Keratinocyte (primary cell): ENCODE measurements around the gene TTC38. TPM values are rescaled to one million over a fixed set of nuclear protein-coding genes. Genes with fewer than 3 reads are reported as not detected.
A peak's percentile ranks its signal among the peaks of the same experiment; 100 is the strongest.

Source experiments
- DNase-seq: peaks from one replicate; pipeline ENCODE4 v3.0.0-alpha.2; 2011; ENCODE audit warnings: low read depth, missing footprints, low spot score
- FAIRE-seq: peaks from 2 replicates; lab custom pipeline; 2011; peaks lifted over from hg19 to GRCh38; lab: Jason Lieb, UNC
- H2AFZ ChIP-seq: 2 replicates; pipeline ENCODE4 v1.6.0; 2012; ENCODE audit warnings: low read length, control low read depth, inconsistent platforms; ENCODE audit not compliant: control insufficient read depth
- H3K27ac ChIP-seq: 2 replicates; pipeline ENCODE4 v1.5.1; 2011; ENCODE audit warnings: low read length; ENCODE audit not compliant: control insufficient read depth, insufficient read depth
- H3K27me3 ChIP-seq: 3 replicates; pipeline ENCODE4 v1.6.0; 2011; ENCODE audit warnings: low read length; ENCODE audit not compliant: control insufficient read depth, insufficient read depth; ENCODE audit errors: extremely low read depth
- H3K36me3 ChIP-seq, 2 experiments: 2 replicates in 1 of 2; 3 replicates in 1 of 2; pipeline ENCODE4 v1.5.1; 2011; ENCODE audit warnings: low read length in 2 of 2, mild to moderate bottlenecking in 1 of 2; ENCODE audit not compliant: control insufficient read depth in 2 of 2, insufficient read depth in 2 of 2; ENCODE audit errors: extremely low read depth in 1 of 2
- H3K4me1 ChIP-seq: 3 replicates; pipeline ENCODE4 v1.5.1; 2011; ENCODE audit warnings: low read length; ENCODE audit not compliant: control insufficient read depth, insufficient read depth; ENCODE audit errors: extremely low read depth
- H3K4me2 ChIP-seq: 3 replicates; pipeline ENCODE4 v1.6.0; 2011; ENCODE audit warnings: low read depth, low read length; ENCODE audit not compliant: control insufficient read depth, insufficient read depth; ENCODE audit errors: extremely low read depth
- H3K4me3 ChIP-seq, 3 experiments: fragments of 200-600 bp in 1 of 3; sonication (generic) in 1 of 3; 2 replicates in 2 of 3; 3 replicates in 1 of 3; pipeline ENCODE4 v1.5.1; 2011 to 2016; ENCODE audit warnings: low read length in 3 of 3, mild to moderate bottlenecking in 3 of 3, control low read depth in 2 of 3, inconsistent platforms in 1 of 3, low read depth in 1 of 3, mixed read lengths in 1 of 3, mixed run types in 1 of 3, moderate library complexity in 1 of 3; ENCODE audit not compliant: control insufficient read depth in 2 of 3, insufficient read depth in 2 of 3; ENCODE audit errors: extremely low read depth in 1 of 3
- H3K79me2 ChIP-seq: 2 replicates; pipeline ENCODE4 v1.6.0; 2012; ENCODE audit warnings: low read length; ENCODE audit not compliant: control insufficient read depth, insufficient read depth
- H3K9ac ChIP-seq: 3 replicates; pipeline ENCODE4 v1.6.0; 2011; ENCODE audit warnings: low read length; ENCODE audit not compliant: control insufficient read depth, insufficient read depth; ENCODE audit errors: extremely low read depth
- H3K9me1 ChIP-seq: 3 replicates; pipeline ENCODE4 v1.6.0; 2011; ENCODE audit warnings: low read length; ENCODE audit not compliant: control insufficient read depth, insufficient read depth; ENCODE audit errors: extremely low read depth
- H3K9me3 ChIP-seq: 2 replicates; pipeline ENCODE4 v1.5.1; 2012; ENCODE audit warnings: low read depth, low read length; ENCODE audit not compliant: control insufficient read depth
- H4K20me1 ChIP-seq: 3 replicates; pipeline ENCODE4 v1.6.0; 2011; ENCODE audit warnings: low read length; ENCODE audit not compliant: control insufficient read depth, insufficient read depth; ENCODE audit errors: extremely low read depth
- EZH2 ChIP-seq: IDR thresholded peaks from one replicate; pipeline ENCODE4 v1.6.1; 2012; ENCODE audit warnings: inconsistent platforms, mild to moderate bottlenecking, low read length, moderate library complexity
- dilution Hi-C: fragments of 300-500 bp; cut with MboI; formaldehyde crosslinking; loops from one replicate; pipeline ENCODE4 v1.7.0; 2020; ENCODE audit warnings: low sequenced_read_pairs; ENCODE audit not compliant: extremely low pct_ligation_motif_present
- polyA plus RNA-seq, 5 experiments: library from polyadenylated mRNA; depleted of rRNA in 3 of 5; stranded (reverse) in 3 of 5; stranded (forward) in 1 of 5; unstranded in 1 of 5; fragments of >200 nt; gene quantifications; 1 replicate in 1 of 5; 2 replicates in 3 of 5; 3 replicates in 1 of 5; pipeline versions ENCODE4 v1.2.1 to v1.2.3, GENCODE V29; 2011 to 2012; ENCODE audit warnings: missing spikeins in 2 of 5, low read depth in 1 of 5, low replicate concordance in 1 of 5
- TF ChIP-seq, protein P1 (sequence below), 3 experiments: IDR thresholded peaks in 1 of 3; conservative IDR thresholded peaks in 1 of 3; optimal IDR thresholded peaks in 1 of 3; 2 replicates in 2 of 3; 3 replicates in 1 of 3; pipeline versions ENCODE3 to v1.5.1; 2011; ENCODE audit warnings: low read length in 3 of 3, mild to moderate bottlenecking in 3 of 3, moderate library complexity in 2 of 3, control low read depth in 1 of 3, inconsistent platforms in 1 of 3; ENCODE audit not compliant: insufficient read depth in 2 of 3; ENCODE audit errors: extremely low read depth in 1 of 3

TTC38 gene
- polyA plus RNA-seq, 1 donor (not counting 4 experiments of a cell fraction or from before 2014, with no cell fraction given) = 11.4 TPM

DNA sequence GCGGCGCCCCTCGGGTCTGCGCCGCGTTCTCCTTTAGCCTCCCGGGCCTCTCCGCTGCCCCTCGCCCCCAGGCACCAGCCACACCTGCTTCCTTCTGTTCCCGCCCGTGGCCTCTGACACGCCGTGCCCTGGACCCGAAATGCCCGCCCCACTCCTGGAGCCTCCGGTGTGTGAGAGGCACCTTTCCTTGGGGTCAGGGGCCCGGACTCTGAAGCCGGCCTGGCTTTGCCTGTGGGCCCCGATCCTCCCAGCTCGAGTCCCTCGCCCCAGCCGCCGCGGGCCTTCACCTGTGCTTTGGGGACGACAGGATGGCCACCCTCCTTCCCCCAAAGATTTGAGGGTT lies 17.1 kb upstream of the TTC38 start:
- Histone ChIP-seq H3K4me3 (peak overlapping the region; percentile 78 to 94 (median 84)), H3K4me1 (peaks cover 14% of the 10 kb centered on the region), H3K79me2 (no peaks in the 10 kb centered on the region), H3K36me3 (no peaks in the 10 kb centered on the region), H3K9ac (peak overlapping the region; percentile 83), H3K9me1 (no peaks in the 10 kb centered on the region), H3K27me3 (no peaks in the 10 kb centered on the region), H3K4me2 (peak overlapping the region; percentile 92), H2AFZ (peak overlapping the region; percentile 92), H3K9me3 (no peaks in the 10 kb centered on the region), H3K27ac (peak overlapping the region; percentile 40), H4K20me1 (no peaks in the 10 kb centered on the region)
- DNase-seq (no peak), FAIRE-seq (no peak)
- TF ChIP-seq, protein P1, sequence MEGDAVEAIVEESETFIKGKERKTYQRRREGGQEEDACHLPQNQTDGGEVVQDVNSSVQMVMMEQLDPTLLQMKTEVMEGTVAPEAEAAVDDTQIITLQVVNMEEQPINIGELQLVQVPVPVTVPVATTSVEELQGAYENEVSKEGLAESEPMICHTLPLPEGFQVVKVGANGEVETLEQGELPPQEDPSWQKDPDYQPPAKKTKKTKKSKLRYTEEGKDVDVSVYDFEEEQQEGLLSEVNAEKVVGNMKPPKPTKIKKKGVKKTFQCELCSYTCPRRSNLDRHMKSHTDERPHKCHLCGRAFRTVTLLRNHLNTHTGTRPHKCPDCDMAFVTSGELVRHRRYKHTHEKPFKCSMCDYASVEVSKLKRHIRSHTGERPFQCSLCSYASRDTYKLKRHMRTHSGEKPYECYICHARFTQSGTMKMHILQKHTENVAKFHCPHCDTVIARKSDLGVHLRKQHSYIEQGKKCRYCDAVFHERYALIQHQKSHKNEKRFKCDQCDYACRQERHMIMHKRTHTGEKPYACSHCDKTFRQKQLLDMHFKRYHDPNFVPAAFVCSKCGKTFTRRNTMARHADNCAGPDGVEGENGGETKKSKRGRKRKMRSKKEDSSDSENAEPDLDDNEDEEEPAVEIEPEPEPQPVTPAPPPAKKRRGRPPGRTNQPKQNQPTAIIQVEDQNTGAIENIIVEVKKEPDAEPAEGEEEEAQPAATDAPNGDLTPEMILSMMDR (optimal IDR thresholded peaks at IDR 0.05 in 1 of 3, IDR thresholded peaks at IDR 0.05 in 1 of 3, conservative IDR thresholded peaks at IDR 0.05 in 1 of 3; ENCODE audit: extremely low read depth in 1 of 3, insufficient read depth in 2 of 3, low read length in 3 of 3) = no peak
- no peak for TF ChIP-seq EZH2
- dilution Hi-C loops = no loop called here

DNA sequence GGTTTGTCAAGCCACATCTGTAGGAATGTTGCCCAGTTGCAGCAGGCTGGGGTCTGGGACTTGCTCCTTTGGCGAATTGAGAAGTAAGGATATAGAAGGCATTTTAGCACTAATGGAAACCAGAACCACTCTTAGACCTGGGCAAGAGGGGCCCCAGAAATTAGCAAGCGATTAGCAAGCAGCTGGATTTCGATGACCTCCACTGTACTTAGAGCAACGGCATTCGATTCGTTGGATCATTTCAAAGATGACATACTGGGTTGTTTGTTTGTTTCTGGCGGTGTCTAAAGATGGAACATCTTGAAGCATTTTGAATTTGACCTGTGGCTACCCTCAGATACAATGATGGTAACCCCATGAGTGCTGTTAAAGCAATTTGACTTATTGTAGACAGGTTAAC lies 16.5 kb upstream of the TTC38 start:
- Histone ChIP-seq H4K20me1 (no peaks in the 10 kb centered on the region), H3K9me3 (no peaks in the 10 kb centered on the region), H3K36me3 (no peaks in the 10 kb centered on the region), H3K9ac (no peak overlapping the region), H3K27ac (no peak overlapping the region), H3K9me1 (no peaks in the 10 kb centered on the region), H3K4me2 (peak overlapping the region; percentile 92), H3K79me2 (no peaks in the 10 kb centered on the region), H3K27me3 (no peaks in the 10 kb centered on the region), H3K4me3 (peak overlapping the region; percentile 78 to 94 (median 84)), H3K4me1 (peaks cover 14% of the 10 kb centered on the region), H2AFZ (peak overlapping the region; percentile 92)
- DNase-seq = no peak
- no peak for FAIRE-seq
- TF ChIP-seq, protein P1 (optimal IDR thresholded peaks at IDR 0.05 in 1 of 3, IDR thresholded peaks at IDR 0.05 in 1 of 3, conservative IDR thresholded peaks at IDR 0.05 in 1 of 3; ENCODE audit: extremely low read depth in 1 of 3, insufficient read depth in 2 of 3, low read length in 3 of 3) = no peak
- TF ChIP-seq EZH2 = no peak
- dilution Hi-C loops = no loop called here
